Kidney epithelial cell (primary cell): ENCODE measurements around the gene BDKRB1. TPM values are rescaled to one million over a fixed set of nuclear protein-coding genes. Genes with fewer than 3 reads are reported as not detected.

Experiments used
- DNase-seq: peaks from one replicate; pipeline ENCODE4 v3.0.0-alpha.2; 2010; ENCODE audit warnings: low read depth
- H3K27me3 ChIP-seq: 2 replicates; pipeline ENCODE4 v1.6.0; 2011; ENCODE audit warnings: low read length; ENCODE audit not compliant: control insufficient read depth, insufficient read depth
- H3K36me3 ChIP-seq: 2 replicates; pipeline ENCODE4 v1.5.1; 2011; ENCODE audit warnings: low read length; ENCODE audit not compliant: control insufficient read depth, insufficient read depth
- H3K4me3 ChIP-seq: 2 replicates; pipeline ENCODE4 v1.5.1; 2011; ENCODE audit warnings: low read depth, mild to moderate bottlenecking, control low read depth, low read length
- total RNA-seq: library from RNA; depleted of rRNA; stranded (reverse); fragments of >200 nt; gene quantifications from 2 replicates; pipeline ENCODE4 v1.2.3, GENCODE V29; 2015
- TF ChIP-seq, protein P1 (sequence below): IDR thresholded peaks from 2 replicates; pipeline ENCODE4 v1.5.1; 2011; ENCODE audit warnings: mild to moderate bottlenecking, moderate library complexity, low read length, control low read depth, inconsistent platforms; ENCODE audit not compliant: insufficient read depth, poor library complexity, severe bottlenecking

Gene BDKRB1
- 0.17 TPM in 1 of 2 replicates, not detected in the other for total RNA-seq

DNA sequence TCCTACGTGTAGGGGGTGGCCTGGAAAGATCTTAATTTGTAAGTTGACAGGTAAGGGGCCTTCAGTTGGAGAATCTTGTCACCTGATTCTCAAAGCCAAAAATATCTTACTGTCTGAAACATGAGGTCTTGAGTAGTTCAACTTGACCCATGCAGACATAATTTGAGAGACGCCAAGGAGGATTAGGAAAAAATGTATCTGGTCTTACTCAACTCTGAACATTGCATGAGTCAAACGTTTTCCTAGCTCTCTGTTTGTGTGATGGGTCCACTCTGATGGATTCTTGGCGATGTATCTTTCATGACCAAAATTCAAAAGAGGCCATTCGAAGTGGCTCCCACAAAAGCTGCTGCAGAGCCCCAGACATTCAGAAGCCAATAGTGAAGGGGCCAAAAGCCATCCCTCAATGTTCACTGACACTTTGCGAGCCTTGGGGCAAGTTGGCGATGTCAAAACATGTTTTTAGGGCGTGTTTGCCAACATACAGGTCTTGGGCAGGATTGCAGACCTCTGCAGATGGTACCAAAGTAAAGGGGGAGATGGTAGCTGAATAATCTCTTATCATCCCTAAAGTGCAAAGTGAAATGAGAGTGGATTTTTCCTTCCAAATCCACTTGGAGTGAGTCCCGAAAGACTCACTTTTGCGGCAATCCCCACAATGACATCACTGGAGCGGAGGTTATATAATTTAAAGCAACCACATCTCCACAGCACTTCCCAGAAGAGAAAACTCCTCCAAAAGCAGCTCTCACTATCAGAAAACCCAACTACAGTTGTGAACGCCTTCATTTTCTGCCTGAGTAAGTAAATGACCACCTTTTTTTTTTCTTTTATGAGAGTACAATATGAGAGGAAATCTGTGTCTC, at the start of gene BDKRB1:
Gene BDKRB1 (plus strand): TSS at position 710 of the 866 bp plus-strand sequence. CDS start 7,473 bp downstream, outside the sequence.
- Histone ChIP-seq H3K36me3 (no peaks in the 10 kb centered on the region), H3K27me3 (peaks cover 2% of the 10 kb centered on the region), H3K4me3 (no peak within 1 kb of the TSS)
- TF ChIP-seq, protein P1, sequence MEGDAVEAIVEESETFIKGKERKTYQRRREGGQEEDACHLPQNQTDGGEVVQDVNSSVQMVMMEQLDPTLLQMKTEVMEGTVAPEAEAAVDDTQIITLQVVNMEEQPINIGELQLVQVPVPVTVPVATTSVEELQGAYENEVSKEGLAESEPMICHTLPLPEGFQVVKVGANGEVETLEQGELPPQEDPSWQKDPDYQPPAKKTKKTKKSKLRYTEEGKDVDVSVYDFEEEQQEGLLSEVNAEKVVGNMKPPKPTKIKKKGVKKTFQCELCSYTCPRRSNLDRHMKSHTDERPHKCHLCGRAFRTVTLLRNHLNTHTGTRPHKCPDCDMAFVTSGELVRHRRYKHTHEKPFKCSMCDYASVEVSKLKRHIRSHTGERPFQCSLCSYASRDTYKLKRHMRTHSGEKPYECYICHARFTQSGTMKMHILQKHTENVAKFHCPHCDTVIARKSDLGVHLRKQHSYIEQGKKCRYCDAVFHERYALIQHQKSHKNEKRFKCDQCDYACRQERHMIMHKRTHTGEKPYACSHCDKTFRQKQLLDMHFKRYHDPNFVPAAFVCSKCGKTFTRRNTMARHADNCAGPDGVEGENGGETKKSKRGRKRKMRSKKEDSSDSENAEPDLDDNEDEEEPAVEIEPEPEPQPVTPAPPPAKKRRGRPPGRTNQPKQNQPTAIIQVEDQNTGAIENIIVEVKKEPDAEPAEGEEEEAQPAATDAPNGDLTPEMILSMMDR: no peak
- no peak for DNase-seq

DNA sequence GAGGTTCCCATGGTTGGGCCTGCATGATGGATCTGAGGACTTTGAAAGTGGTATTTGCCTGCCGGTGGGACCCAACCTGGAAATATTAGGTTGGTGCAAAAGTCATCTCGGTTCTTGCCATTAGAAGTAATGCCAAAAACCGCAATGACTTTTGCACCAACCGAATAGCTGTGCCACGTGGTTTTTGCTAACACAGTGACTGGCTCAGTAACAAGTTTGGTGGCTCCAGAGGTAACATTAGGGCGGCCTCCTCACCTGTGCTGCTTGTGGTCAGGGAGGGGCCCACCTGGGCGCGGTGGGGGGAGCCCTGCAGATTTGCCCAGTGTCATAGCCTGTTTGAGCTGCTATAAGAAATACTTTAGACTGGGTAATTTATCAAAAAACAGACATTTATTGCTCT, 49.5 kb upstream of the BDKRB1 start:
- no peak for DNase-seq
- Histone ChIP-seq H3K27me3 (no peaks in the 10 kb centered on the region), H3K4me3 (no peak overlapping the region), H3K36me3 (no peaks in the 10 kb centered on the region)
- TF ChIP-seq, protein P1: no peak

DNA sequence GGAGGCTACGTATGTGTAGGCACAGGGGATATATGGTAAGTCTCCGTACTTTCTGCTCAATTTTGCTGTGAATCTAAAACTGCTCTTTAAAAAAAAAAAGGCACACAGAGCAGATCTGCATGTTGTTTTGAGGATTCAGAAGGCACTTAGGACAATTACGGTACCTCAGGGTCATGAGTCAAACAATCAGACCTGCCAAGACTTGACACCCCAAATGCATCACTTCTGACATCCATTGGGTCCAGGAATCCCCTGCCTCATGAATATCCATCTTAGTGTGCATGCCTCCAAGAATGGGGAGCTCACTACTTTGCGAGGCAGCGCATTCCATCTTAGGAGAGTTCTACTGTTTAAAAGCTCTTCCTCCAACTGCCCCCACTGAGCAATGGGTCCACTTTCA, 48.3 kb upstream of the BDKRB1 start:
- TF ChIP-seq, protein P1: no peak
- H3K36me3 ChIP-seq: no peaks in the 10 kb centered on the region
- DNase-seq: no peak
- no peak overlapping the region for H3K4me3 ChIP-seq
- H3K27me3 ChIP-seq: no peaks in the 10 kb centered on the region

DNA sequence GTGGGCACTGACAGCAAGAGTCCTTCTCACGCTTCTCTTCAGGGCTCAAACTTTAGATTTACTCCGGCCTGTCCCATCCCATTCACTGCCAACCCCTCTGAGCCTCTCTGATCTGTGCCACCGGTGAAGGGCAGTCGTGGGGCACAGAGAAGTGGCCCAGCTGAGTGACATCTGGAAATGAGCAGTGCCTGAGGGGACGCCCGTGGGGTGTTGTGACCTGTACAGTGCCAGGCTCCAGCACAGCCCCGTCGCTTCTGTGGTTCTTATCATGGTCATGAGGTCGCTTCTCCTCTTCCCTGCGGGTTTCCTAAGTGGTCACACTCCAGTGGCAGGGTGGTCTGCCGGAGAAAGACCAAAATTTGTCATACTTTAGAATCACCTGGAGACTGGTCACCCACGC, 47.3 kb upstream of the BDKRB1 start:
- Histone ChIP-seq H3K27me3 (no peaks in the 10 kb centered on the region), H3K36me3 (no peaks in the 10 kb centered on the region), H3K4me3 (no peak overlapping the region)
- DNase-seq: no peak
- TF ChIP-seq, protein P1: no peak

DNA sequence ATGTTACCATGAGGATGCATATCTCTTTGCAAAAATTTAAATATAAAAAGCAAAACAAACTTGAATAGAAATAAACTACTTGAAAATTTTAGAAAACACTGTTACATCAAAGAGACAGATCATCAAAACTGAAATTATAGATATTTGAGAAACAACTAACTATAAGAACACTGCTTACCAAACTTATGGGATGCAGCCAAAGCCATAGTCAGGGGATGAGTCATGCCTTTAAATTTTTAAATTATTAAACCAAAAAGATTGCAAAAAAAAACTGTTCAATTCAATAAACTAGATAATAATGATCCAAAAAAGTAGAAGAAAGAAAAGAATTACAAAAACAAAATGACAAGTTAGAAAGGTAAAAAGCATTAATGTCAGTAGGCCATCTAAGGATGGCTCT, 43.9 kb upstream of the BDKRB1 start:
- H3K36me3 ChIP-seq: no peaks in the 10 kb centered on the region

More for the DNA sequence above, 43.9 kb upstream of the BDKRB1 start:
- DNase-seq: no peak
- TF ChIP-seq, protein P1: no peak
- H3K27me3 ChIP-seq: no peaks in the 10 kb centered on the region
- H3K4me3 ChIP-seq: no peak overlapping the region
